HEK293 (cell line): ENCODE data around the gene SLC9A4.
A peak's percentile ranks its signal among the peaks of the same experiment; 100 is the strongest.

Experiments used
- CTCF ChIA-PET: fragments of 350-600 bp; formaldehyde crosslinking; extraction: SDS; loops from one replicate; lab custom pipeline; 2021; ENCODE audit warnings: antibody characterized with exemption; lab: Yijun Ruan, JAX
- POLR2A ChIA-PET: fragments of 300-600 bp; formaldehyde crosslinking; extraction: SDS; loops from one replicate; lab custom pipeline; 2020; ENCODE audit warnings: antibody characterized with exemption, inconsistent platforms; lab: Yijun Ruan, JAX
- H3K27ac ChIP-seq: fragments of 200-500 bp; sonication (Bioruptor generic); 2 replicates; pipeline ENCODE4 v1.5.1; 2014; ENCODE audit warnings: low read depth, low read length, control low read depth, inconsistent platforms; ENCODE audit errors: extremely low read depth
- H3K36me3 ChIP-seq, 2 experiments: fragments of 200-500 bp in 1 of 2; sonication (Bioruptor generic) in 1 of 2; 1 replicate in 1 of 2; 2 replicates in 1 of 2; pipeline ENCODE4 v1.5.1; 2014 to 2017; ENCODE audit warnings: inconsistent platforms in 2 of 2, low read length in 2 of 2; ENCODE audit not compliant: control insufficient read depth in 2 of 2, insufficient read depth in 1 of 2
- H3K4me1 ChIP-seq: fragments of 200-500 bp; sonication (Bioruptor generic); 2 replicates; pipeline ENCODE4 v1.5.1; 2014; ENCODE audit warnings: mild to moderate bottlenecking, low read length, inconsistent platforms; ENCODE audit not compliant: control insufficient read depth, insufficient read depth
- H3K4me3 ChIP-seq: 2 replicates; pipeline ENCODE4 v1.5.1; 2011; ENCODE audit warnings: low read depth, mild to moderate bottlenecking, control low read depth, low read length, moderate library complexity
- H3K9me3 ChIP-seq: fragments of 200-500 bp; sonication (Bioruptor generic); 2 replicates; pipeline ENCODE4 v1.5.1; 2014; ENCODE audit warnings: low read depth, low read length, inconsistent platforms; ENCODE audit not compliant: control insufficient read depth, insufficient read depth
- EGR2 ChIP-seq: fragments of 450-650 bp; formaldehyde crosslinking; IDR thresholded peaks from 2 replicates; pipeline ENCODE4 v1.5.1; 2016; ENCODE audit warnings: low read depth, missing biosample characterization, missing genetic modification characterization
- HOXD13 ChIP-seq: sonication (generic); formaldehyde crosslinking; IDR thresholded peaks from 2 replicates; pipeline ENCODE4 v1.8.0; 2022; ENCODE audit warnings: missing genetic modification reagents, borderline replicate concordance
- SALL2 ChIP-seq: fragments of 450-650 bp; formaldehyde crosslinking; IDR thresholded peaks from 2 replicates; pipeline ENCODE4 v1.5.0; 2017; ENCODE audit warnings: missing biosample characterization, mild to moderate bottlenecking, missing genetic modification characterization, borderline replicate concordance
- TCF7L2 ChIP-seq: IDR thresholded peaks from 2 replicates; pipeline ENCODE4 v1.6.1; 2011; ENCODE audit warnings: low read depth, mild to moderate bottlenecking, inconsistent platforms, low read length, moderate library complexity, borderline replicate concordance
- ZEB2 ChIP-seq: fragments of 450-650 bp; formaldehyde crosslinking; IDR thresholded peaks from 2 replicates; pipeline ENCODE4 v1.5.1; 2016; ENCODE audit warnings: missing biosample characterization, missing genetic modification characterization
- ZNF132 ChIP-seq: fragments of 450-650 bp; formaldehyde crosslinking; IDR thresholded peaks from 2 replicates; pipeline ENCODE4 v1.5.1; 2017; ENCODE audit warnings: missing biosample characterization, missing genetic modification characterization, borderline replicate concordance
- ZNF155 ChIP-seq: fragments of 450-650 bp; formaldehyde crosslinking; IDR thresholded peaks from 2 replicates; pipeline ENCODE4 v1.5.1; 2016; ENCODE audit warnings: missing biosample characterization, missing genetic modification characterization
- ZNF157 ChIP-seq: fragments of 450-650 bp; formaldehyde crosslinking; IDR thresholded peaks from 2 replicates; pipeline ENCODE4 v1.5.1; 2016; ENCODE audit warnings: missing biosample characterization, missing genetic modification characterization
- ZNF248 ChIP-seq: fragments of 450-650 bp; formaldehyde crosslinking; IDR thresholded peaks from 2 replicates; pipeline ENCODE4 v1.5.1; 2017; ENCODE audit warnings: missing biosample characterization, missing genetic modification characterization
- ZNF292 ChIP-seq: fragments of 450-650 bp; formaldehyde crosslinking; IDR thresholded peaks from 2 replicates; pipeline ENCODE4 v1.5.1; 2016; ENCODE audit warnings: low read depth, missing biosample characterization, missing genetic modification characterization, borderline replicate concordance
- ZNF548 ChIP-seq: fragments of 450-650 bp; formaldehyde crosslinking; IDR thresholded peaks from 2 replicates; pipeline ENCODE4 v1.5.1; 2016; ENCODE audit warnings: missing biosample characterization, missing genetic modification characterization
- ZNF791 ChIP-seq: fragments of 450-650 bp; formaldehyde crosslinking; IDR thresholded peaks from 2 replicates; pipeline ENCODE4 v1.5.1; 2016; ENCODE audit warnings: missing biosample characterization, missing genetic modification characterization
- TF ChIP-seq, protein P1 (sequence below): fragments of 450-650 bp; formaldehyde crosslinking; IDR thresholded peaks from 2 replicates; pipeline ENCODE4 v1.5.1; 2017; ENCODE audit warnings: missing biosample characterization, missing genetic modification characterization
- TF ChIP-seq, protein P2 (sequence below): fragments of 450-650 bp; formaldehyde crosslinking; IDR thresholded peaks from 2 replicates; pipeline ENCODE4 v1.5.1; 2017; ENCODE audit warnings: missing biosample characterization, missing genetic modification characterization
- TF ChIP-seq, protein P3 (sequence below): fragments of 450-650 bp; formaldehyde crosslinking; IDR thresholded peaks from 2 replicates; pipeline ENCODE4 v1.5.1; 2016; ENCODE audit warnings: missing biosample characterization, missing genetic modification characterization, borderline replicate concordance

SLC9A4 gene

DNA sequence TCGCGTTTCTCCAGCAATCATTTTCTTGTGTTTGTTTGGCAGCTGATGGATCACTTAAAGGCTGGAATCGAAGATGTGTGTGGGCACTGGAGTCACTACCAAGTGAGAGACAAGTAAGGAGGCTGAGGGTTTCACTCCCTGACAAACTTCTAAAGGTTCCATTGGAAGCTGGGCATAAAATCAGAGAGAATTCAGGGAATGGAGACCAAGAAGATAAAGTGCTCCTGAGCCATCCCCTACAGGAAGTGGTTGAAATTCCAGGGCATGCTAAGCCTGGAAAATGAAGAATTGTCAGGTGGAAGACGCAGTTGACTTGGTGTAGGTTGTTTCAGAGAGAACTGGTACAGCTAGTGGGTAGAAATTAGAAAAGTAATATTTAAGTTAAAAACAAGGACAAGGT lies 39.1 kb downstream of the SLC9A4 start:
- ChIA-PET CTCF (interaction anchor here (0.6 kb wide), 1 partner anchor 1447 kb away, joined by 3 read pairs; no protein-coding TSS in a partner anchor), POLR2A (no interaction called here)
- Histone ChIP-seq H3K27ac (no peak overlapping the region), H3K36me3 (no peaks in the 10 kb centered on the region), H3K4me1 (no peaks in the 10 kb centered on the region), H3K4me3 (no peak overlapping the region), H3K9me3 (no peaks in the 10 kb centered on the region)
- 0 out of 2 replicates have a peak, but pooled peaks have one; percentile 41 for TF ChIP-seq ZNF157 (tag by site-specific recombination)
- TF ChIP-seq HOXD13 (CRISPR knock-in tag), result no peak

DNA sequence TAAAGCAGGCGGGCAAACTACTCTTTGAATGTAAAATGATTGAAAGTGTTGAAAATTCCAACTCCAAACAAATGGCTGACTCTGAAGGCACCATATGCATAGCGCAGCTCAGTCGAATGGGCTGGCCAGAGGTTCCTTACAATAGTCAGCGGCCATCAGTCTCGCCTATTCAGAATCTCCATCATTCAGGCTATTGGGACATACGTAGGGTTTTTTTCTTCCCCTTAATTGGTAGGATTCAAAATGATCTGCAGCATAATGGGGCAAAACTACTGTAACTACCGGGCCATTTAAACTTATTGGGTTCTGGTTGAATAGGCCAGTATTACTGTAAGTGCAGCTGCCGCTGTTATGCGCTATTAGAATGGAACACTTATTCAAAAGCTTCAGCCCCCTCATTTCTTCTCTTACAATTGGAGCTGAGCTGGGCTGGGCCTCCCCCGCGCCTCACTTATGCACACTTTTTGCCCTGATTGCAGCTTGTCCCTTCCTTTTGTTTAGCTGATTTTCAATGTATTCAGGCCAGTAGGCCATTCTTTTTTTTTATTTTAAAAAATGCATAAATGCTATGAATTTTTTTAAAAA lies 40.4 kb downstream of the SLC9A4 start:
- H3K4me1 ChIP-seq, result no peaks in the 10 kb centered on the region
- CTCF ChIA-PET, result interaction anchor here (0.6 to 1.7 kb wide), 4 partner anchors 7 to 488 kb away, joined by 3 to 10 read pairs (median 6); partner anchors contain the start of gene SLC9A4
- H3K36me3 ChIP-seq, result no peaks in the 10 kb centered on the region
- TF ChIP-seq ZNF548 (tag by site-specific recombination) (no peak), EGR2 (tag by site-specific recombination) (no peak), ZNF248 (no peak)
- no peaks in the 10 kb centered on the region for H3K9me3 ChIP-seq
- POLR2A ChIA-PET, result no interaction called here
- H3K4me3 ChIP-seq, result no peak overlapping the region
- no peak overlapping the region for H3K27ac ChIP-seq

DNA sequence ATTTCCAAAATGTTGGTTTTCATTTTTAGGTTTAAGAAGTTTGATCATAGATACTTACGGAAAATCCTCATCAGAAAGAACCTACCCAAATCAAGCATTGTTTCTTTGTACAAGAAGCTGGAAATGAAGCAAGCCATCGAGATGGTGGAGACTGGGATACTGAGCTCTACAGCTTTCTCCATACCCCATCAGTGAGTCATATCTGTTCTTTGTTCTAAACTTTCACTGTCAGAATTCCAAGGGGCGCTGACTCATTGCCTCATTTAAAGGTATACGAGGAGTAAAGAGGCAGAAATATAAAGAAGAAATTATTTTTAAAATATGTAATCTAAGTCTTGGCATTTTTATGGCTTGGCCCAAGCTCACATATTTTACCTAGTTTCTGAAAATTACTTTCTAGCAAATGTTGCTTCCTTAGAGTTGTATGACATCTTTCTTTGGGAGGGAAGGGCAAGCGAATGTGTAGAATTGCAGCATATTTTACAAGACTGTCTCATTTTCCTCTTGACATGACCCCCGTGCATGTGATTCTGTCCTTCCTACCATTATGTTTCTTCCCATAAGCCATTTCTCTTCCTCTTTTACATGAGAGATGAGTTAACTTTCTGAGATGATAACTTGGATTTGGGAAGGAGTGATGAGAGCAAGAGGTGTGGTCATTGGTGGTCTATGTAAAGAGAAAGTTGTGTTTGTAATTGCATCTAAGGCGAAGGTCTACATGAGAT lies 41.2 kb downstream of the SLC9A4 start:
- POLR2A ChIA-PET, result no interaction called here
- Histone ChIP-seq H3K4me3 (no peak overlapping the region), H3K27ac (no peak overlapping the region)
- TF ChIP-seq ZNF155 (no peak), TCF7L2 (no peak)
- TF ChIP-seq, protein P1, sequence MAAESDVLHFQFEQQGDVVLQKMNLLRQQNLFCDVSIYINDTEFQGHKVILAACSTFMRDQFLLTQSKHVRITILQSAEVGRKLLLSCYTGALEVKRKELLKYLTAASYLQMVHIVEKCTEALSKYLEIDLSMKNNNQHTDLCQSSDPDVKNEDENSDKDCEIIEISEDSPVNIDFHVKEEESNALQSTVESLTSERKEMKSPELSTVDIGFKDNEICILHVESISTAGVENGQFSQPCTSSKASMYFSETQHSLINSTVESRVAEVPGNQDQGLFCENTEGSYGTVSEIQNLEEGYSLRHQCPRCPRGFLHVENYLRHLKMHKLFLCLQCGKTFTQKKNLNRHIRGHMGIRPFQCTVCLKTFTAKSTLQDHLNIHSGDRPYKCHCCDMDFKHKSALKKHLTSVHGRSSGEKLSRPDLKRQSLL, result 0 out of 2 replicates have a peak, but pooled peaks have one; percentile 51
- TF ChIP-seq, all 188 proteins: peak for 1
- Histone ChIP-seq H3K36me3 (no peaks in the 10 kb centered on the region), H3K9me3 (no peaks in the 10 kb centered on the region), H3K4me1 (no peaks in the 10 kb centered on the region)
- CTCF ChIA-PET, result interaction anchor here (0.6 to 1.7 kb wide), 4 partner anchors 8 to 489 kb away, joined by 3 to 10 read pairs (median 6); partner anchors contain the start of gene SLC9A4

DNA sequence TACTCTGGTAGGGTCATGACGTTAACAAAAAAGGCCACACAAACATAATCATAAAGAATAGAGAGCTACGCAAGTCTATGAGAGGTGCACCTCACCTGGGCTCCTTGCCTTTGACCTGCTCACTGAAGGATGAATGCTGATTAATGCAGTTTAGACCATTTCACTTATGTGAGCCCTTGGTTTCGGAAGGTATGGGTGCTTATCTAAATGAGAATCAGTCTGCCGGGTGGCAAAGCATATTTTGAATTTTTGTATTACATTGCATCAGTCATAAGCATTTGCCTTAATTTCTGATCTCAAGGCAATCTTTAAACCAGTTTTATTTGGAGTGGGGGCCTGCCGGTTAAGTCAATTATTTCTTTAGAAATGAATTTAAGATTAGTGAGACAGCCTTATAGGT lies 42.8 kb downstream of the SLC9A4 start:
- H3K4me1 ChIP-seq, result no peaks in the 10 kb centered on the region
- no peak overlapping the region for H3K4me3 ChIP-seq
- POLR2A ChIA-PET, result no interaction called here
- no peaks in the 10 kb centered on the region for H3K9me3 ChIP-seq
- H3K27ac ChIP-seq, result no peak overlapping the region
- CTCF ChIA-PET, result interaction anchor here (0.6 to 1.6 kb wide), 4 partner anchors 10 to 515 kb away, joined by 3 to 5 read pairs (median 3); no protein-coding TSS in a partner anchor
- TF ChIP-seq, protein P2, sequence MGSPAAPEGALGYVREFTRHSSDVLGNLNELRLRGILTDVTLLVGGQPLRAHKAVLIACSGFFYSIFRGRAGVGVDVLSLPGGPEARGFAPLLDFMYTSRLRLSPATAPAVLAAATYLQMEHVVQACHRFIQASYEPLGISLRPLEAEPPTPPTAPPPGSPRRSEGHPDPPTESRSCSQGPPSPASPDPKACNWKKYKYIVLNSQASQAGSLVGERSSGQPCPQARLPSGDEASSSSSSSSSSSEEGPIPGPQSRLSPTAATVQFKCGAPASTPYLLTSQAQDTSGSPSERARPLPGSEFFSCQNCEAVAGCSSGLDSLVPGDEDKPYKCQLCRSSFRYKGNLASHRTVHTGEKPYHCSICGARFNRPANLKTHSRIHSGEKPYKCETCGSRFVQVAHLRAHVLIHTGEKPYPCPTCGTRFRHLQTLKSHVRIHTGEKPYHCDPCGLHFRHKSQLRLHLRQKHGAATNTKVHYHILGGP (tag by site-specific recombination), result no peak
- TF ChIP-seq, protein P3, sequence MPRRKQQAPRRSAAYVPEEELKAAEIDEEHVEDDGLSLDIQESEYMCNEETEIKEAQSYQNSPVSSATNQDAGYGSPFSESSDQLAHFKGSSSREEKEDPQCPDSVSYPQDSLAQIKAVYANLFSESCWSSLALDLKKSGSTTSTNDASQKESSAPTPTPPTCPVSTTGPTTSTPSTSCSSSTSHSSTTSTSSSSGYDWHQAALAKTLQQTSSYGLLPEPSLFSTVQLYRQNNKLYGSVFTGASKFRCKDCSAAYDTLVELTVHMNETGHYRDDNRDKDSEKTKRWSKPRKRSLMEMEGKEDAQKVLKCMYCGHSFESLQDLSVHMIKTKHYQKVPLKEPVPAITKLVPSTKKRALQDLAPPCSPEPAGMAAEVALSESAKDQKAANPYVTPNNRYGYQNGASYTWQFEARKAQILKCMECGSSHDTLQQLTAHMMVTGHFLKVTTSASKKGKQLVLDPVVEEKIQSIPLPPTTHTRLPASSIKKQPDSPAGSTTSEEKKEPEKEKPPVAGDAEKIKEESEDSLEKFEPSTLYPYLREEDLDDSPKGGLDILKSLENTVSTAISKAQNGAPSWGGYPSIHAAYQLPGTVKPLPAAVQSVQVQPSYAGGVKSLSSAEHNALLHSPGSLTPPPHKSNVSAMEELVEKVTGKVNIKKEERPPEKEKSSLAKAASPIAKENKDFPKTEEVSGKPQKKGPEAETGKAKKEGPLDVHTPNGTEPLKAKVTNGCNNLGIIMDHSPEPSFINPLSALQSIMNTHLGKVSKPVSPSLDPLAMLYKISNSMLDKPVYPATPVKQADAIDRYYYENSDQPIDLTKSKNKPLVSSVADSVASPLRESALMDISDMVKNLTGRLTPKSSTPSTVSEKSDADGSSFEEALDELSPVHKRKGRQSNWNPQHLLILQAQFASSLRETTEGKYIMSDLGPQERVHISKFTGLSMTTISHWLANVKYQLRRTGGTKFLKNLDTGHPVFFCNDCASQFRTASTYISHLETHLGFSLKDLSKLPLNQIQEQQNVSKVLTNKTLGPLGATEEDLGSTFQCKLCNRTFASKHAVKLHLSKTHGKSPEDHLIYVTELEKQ, result no peak
- TF ChIP-seq ZNF132 (tag by site-specific recombination) (no peak), ZNF155 (no peak), ZNF292 (tag by site-specific recombination) (no peak), SALL2 (no peak), ZNF791 (tag by site-specific recombination) (no peak), ZEB2 (tag by site-specific recombination) (no peak)
- H3K36me3 ChIP-seq, result no peaks in the 10 kb centered on the region
